ENCODE measurements around the gene GOLM1. TPM values are rescaled to one million over a fixed set of nuclear protein-coding genes. Genes with fewer than 3 reads are reported as not detected.
A peak's percentile ranks its signal among the peaks of the same experiment; 100 is the strongest.

The GOLM1 gene
- total and polyA plus RNA-seq, 2 of the 4 experiments (the other 2 are of a cell fraction), result 54.8 to 59.2 TPM

GRCh38 chr9:86128235-86128822 lies 29.0 kb upstream of the GOLM1 start:
- DNase-seq (no peak), ATAC-seq (ENCODE audit: low read depth) (no peak)
- H3K27ac ChIP-seq (ENCODE audit: insufficient read depth, low read length), result no peak overlapping the region
- no peak overlapping the region for H2AK5ac ChIP-seq (ENCODE audit: low read depth, low read length)
- H3K18ac ChIP-seq (ENCODE audit: low read depth, low read length), result no peak overlapping the region
- no peak overlapping the region for H3K56ac ChIP-seq (ENCODE audit: extremely low read depth, insufficient read depth, low read length)
- H3K36me3 ChIP-seq (ENCODE audit: control insufficient read depth, insufficient read depth, low read length), result no peaks in the 10 kb centered on the region
- no peak overlapping the region for H3K4ac ChIP-seq (ENCODE audit: low read depth, low read length)
- H2BK20ac ChIP-seq (ENCODE audit: low read depth, low read length), result no peak overlapping the region
- no peaks in the 10 kb centered on the region for H3K9me1 ChIP-seq (ENCODE audit: insufficient read depth, low read length)
- H3K14ac ChIP-seq (replicated peaks; ENCODE audit: low read depth, low read length), result no peak overlapping the region
- 0 out of 2 replicates have a peak, but pooled peaks have one; percentile 22 for TF ChIP-seq MAFK (IDR thresholded peaks at IDR 0.05; ENCODE audit: low read depth, low read length)
- TF ChIP-seq NFE2L2 (IDR thresholded peaks at IDR 0.05; ENCODE audit: low read depth, low read length), result no peak
- H3K4me3 ChIP-seq (ENCODE audit: insufficient read depth, low read depth, low read length), result no peak overlapping the region
- no peak overlapping the region for H4K5ac ChIP-seq (ENCODE audit: low read depth, low read length)
- H3K9ac ChIP-seq (ENCODE audit: low read depth, low read length), result no peak overlapping the region
- no peak overlapping the region for H2BK120ac ChIP-seq (ENCODE audit: low read depth, low read length)
- POLR2A ChIA-PET (ENCODE audit: unreplicated experiment), result interaction anchor here (0.6 kb wide), 1 partner anchor 62 kb away, joined by 3 read pairs; no protein-coding TSS in a partner anchor
- no peak overlapping the region for H2AFZ ChIP-seq (replicated peaks; ENCODE audit: low read length, poor library complexity)
- dilution Hi-C loops (cut with HindIII; ENCODE audit: low sequenced_read_pairs, unreplicated experiment), result no loop called here
- no peaks in the 10 kb centered on the region for H3K79me1 ChIP-seq (ENCODE audit: low read depth in 1 of 2, low read length in 2 of 2)
- H3K23ac ChIP-seq (ENCODE audit: low read depth, low read length), result no peak overlapping the region
- H3K27me3 ChIP-seq (ENCODE audit: control insufficient read depth, insufficient read depth, low read length), result peaks cover 3% of the 10 kb centered on the region
- no peak overlapping the region for H4K8ac ChIP-seq (ENCODE audit: low read depth in 2 of 2, low read length in 2 of 2)
- no peak overlapping the region for H2BK15ac ChIP-seq (ENCODE audit: low read depth, low read length)
- no peak overlapping the region for H3K4me2 ChIP-seq (ENCODE audit: low read depth, low read length)
- no peaks in the 10 kb centered on the region for H3K9me3 ChIP-seq (ENCODE audit: control insufficient read depth, insufficient read depth, low read length)
- no peak overlapping the region for H2AK9ac ChIP-seq (replicated peaks; ENCODE audit: low read depth, low read length, poor library complexity)
- H4K20me1 ChIP-seq (ENCODE audit: insufficient read depth, low read length), result no peaks in the 10 kb centered on the region
- H4K91ac ChIP-seq (ENCODE audit: insufficient read depth, low read depth, low read length), result no peak overlapping the region
- peaks cover 4% of the 10 kb centered on the region for H3K4me1 ChIP-seq (ENCODE audit: control insufficient read depth, insufficient read depth, low read length)
- 40% methylated on average over 1 of the region's 4 CpGs; no CpG with 5 or more reads in 1 of the 2 experiments for WGBS, 2 experiments (ENCODE audit: extremely low coverage in 2 of 2, insufficient read length in 1 of 2)
- no TSS peak for BruUV-seq (replicated peaks)
- in situ Hi-C loops (cut with MboI; ENCODE audit: low sequenced_read_pairs), result no loop called here
- intact Hi-C loops (cut with micrococcal nuclease), result no loop called here
- no peak overlapping the region for H2BK5ac ChIP-seq (ENCODE audit: low read depth, low read length, poor library complexity, severe bottlenecking)
- CTCF ChIA-PET, result interaction anchor here (0.5 to 1.3 kb wide), 2 partner anchors 12 to 74 kb away, joined by 3 to 4 read pairs; no protein-coding TSS in a partner anchor

Data from IMR-90 (cell line).